Measurements from ENCODE around the gene STING1. TPM values are rescaled to one million over a fixed set of nuclear protein-coding genes. Genes with fewer than 3 reads are reported as not detected.

STING1 gene
- total and polyA plus RNA-seq, 2 of the 8 experiments (the other 6 are each of a cell fraction or from before 2014, with no cell fraction given): 0.26 to 0.47 TPM

- no peak for TF ChIP-seq PHF8 (conservative IDR thresholded peaks at IDR 0.05; ENCODE audit: low read depth, low read length)
- TF ChIP-seq TAF1 (IDR thresholded peaks at IDR 0.05; ENCODE audit: low read depth, low read length): no peak
- TF ChIP-seq ATF3 (IDR thresholded peaks at IDR 0.05; ENCODE audit: insufficient read depth, low read depth, low read length): no peak
- TF ChIP-seq RFX5 (IDR thresholded peaks at IDR 0.05; ENCODE audit: borderline replicate concordance, low read depth, low read length): no peak
- TF ChIP-seq JUND (IDR thresholded peaks at IDR 0.05; ENCODE audit: low read length): no peak
- TF ChIP-seq NRF1 (IDR thresholded peaks at IDR 0.05; ENCODE audit: low read depth, low read length): no peak
- no peak for TF ChIP-seq EZH2 (IDR thresholded peaks at IDR 0.05; ENCODE audit: low read depth, low read length, severe bottlenecking)
- no peak for TF ChIP-seq SAP30 (IDR thresholded peaks at IDR 0.05; ENCODE audit: insufficient read depth, insufficient replicate concordance, low read length)
- peak; percentile 62 for TF ChIP-seq ATF2 (IDR thresholded peaks at IDR 0.05; ENCODE audit: low read length)
- TF ChIP-seq RBBP5 (IDR thresholded peaks at IDR 0.05; ENCODE audit: borderline replicate concordance, low read depth, low read length): peak; percentile 60; the same call in 1 of the 2 replicates
- TF ChIP-seq CTCF (IDR thresholded peaks at IDR 0.05; ENCODE audit: control extremely low read depth in 1 of 3, insufficient read depth in 1 of 3, low read depth in 1 of 3, low read length in 3 of 3): no peak
- TF ChIP-seq EGR1 (IDR thresholded peaks at IDR 0.05; ENCODE audit: borderline replicate concordance, low read depth, low read length): 0 out of 2 replicates have a peak, but pooled peaks have one; percentile 33
- TF ChIP-seq ZNF274 (IDR thresholded peaks at IDR 0.05; ENCODE audit: borderline replicate concordance, extremely low read depth, low read length): no peak
- no peak for TF ChIP-seq TCF12 (IDR thresholded peaks at IDR 0.05; ENCODE audit: low read depth, low read length)
- no peak for TF ChIP-seq KDM4A (IDR thresholded peaks at IDR 0.05; ENCODE audit: low read depth, low read length, severe bottlenecking)
- peak; percentile 80 for TF ChIP-seq SP1 (IDR thresholded peaks at IDR 0.05; ENCODE audit: low read depth, low read length)
- TF ChIP-seq CTBP2 (IDR thresholded peaks at IDR 0.05; ENCODE audit: borderline replicate concordance, insufficient read depth, insufficient read length, low read length): peak; percentile 94
- no peak for TF ChIP-seq SIN3A (conservative IDR thresholded peaks at IDR 0.05 in 1 of 2, IDR thresholded peaks at IDR 0.05 in 1 of 2; ENCODE audit: low read depth in 1 of 2, low read length in 2 of 2)
Measured at GRCh38 chr5:139523635-139524445, 41.3 kb upstream of the STING1 start (continued).
